Adrenal gland (tissue), 12 donors: ENCODE data around the gene SPPL3. TPM values are rescaled to one million over a fixed set of nuclear protein-coding genes. Genes with fewer than 3 reads are reported as not detected.

Experiments used
- DNase-seq, 7 donors: peaks; one replicate each; pipeline ENCODE4 v3.0.0-alpha.2; 2019 to 2020
- H3K27ac ChIP-seq, 5 donors: fragments of 200-600 bp; sonication (generic) in 4 of 5; 1 replicate in 3 of 5; 2 replicates in 2 of 5; pipeline versions ENCODE4 v1.5.1 to v1.8.0; 2016 to 2020; ENCODE audit warnings: mild to moderate bottlenecking in 1 of 5
- H3K27me3 ChIP-seq: fragments of 200-600 bp; 2 replicates; pipeline ENCODE4 v1.8.0; 2021
- H3K36me3 ChIP-seq, 2 donors: fragments of 200-600 bp; replicated peaks in 1 of 2; 1 replicate in 1 of 2; 2 replicates in 1 of 2; pipeline versions ENCODE4 v1.5.1 to v1.8.0; 2018 to 2022
- H3K4me1 ChIP-seq, 2 donors: fragments of 200-600 bp; replicated peaks in 1 of 2; 1 replicate in 1 of 2; 2 replicates in 1 of 2; pipeline versions ENCODE4 v1.5.1 to v1.8.0; 2018 to 2021
- H3K4me3 ChIP-seq, 4 donors: fragments of 200-600 bp; sonication (generic) in 3 of 4; one replicate each; pipeline ENCODE4 v1.5.1; 2016 to 2018
- H3K9me3 ChIP-seq, 3 donors: fragments of 200-600 bp; sonication (generic) in 1 of 3; replicated peaks in 1 of 3; 1 replicate in 2 of 3; 2 replicates in 1 of 3; pipeline versions ENCODE4 v1.5.1 to v1.8.0; 2016 to 2021
- CTCF ChIP-seq, 6 experiments: fragments of 450-650 bp in 4 of 6; fragments of 200-600 bp in 2 of 6; sonication (generic) in 1 of 6; IDR thresholded peaks; 1 replicate in 5 of 6; 2 replicates in 1 of 6; pipeline versions ENCODE4 v1.5.1 to v1.8.0; 2016 to 2021; ENCODE audit warnings: antibody characterized with exemption in 6 of 6, mild to moderate bottlenecking in 2 of 6, moderate library complexity in 1 of 6
- POLR2A ChIP-seq, 2 donors: fragments of 450-650 bp; IDR thresholded peaks; one replicate each; pipeline ENCODE4 v1.6.1; 2017; ENCODE audit warnings: antibody characterized with exemption in 2 of 2, mild to moderate bottlenecking in 2 of 2, moderate library complexity in 1 of 2
- WGBS, 4 donors: extraction: QIAGEN DNeasy Blood & Tissue Kit in 2 of 4; methylation state at CpG; one replicate each; pipeline versions ENCODE4 v1.1.5 to v1.1.7; 2013 to 2017; 5-methylcytosine and 5-hydroxymethylcytosine counted together
- intact Hi-C, 2 donors: fragments of 100-400 bp; cut with DNase I; formaldehyde crosslinking; loops; one replicate each; pipeline versions ENCODE4 v1.14.1 to v1.15.0; 2022 to 2023
- polyA plus RNA-seq, 3 donors: library from polyadenylated mRNA; stranded (reverse); fragments of 200-250 nt in 2 of 3; fragments of 350-450 nt in 1 of 3; fragmentation: Illumina TruSeq in 1 of 3; extraction: RNeasy Lipid Tissue Mini Kit (QIAGEN cat#74804) in 1 of 3; gene quantifications; one replicate each; pipeline ENCODE4 v1.2.3, GENCODE V29; 2013 to 2014
- total RNA-seq, 9 donors: library from RNA; depleted of rRNA in 4 of 9; stranded (reverse); fragments of >200 nt in 4 of 9; fragments of 120-200 nt in 1 of 9; fragmentation: NEBNext Ultra II Directional in 1 of 9; extraction: Animal tissue kit (Norgen Biotek cat#: 25700) in 1 of 9; gene quantifications; one replicate each; pipeline versions ENCODE4 v1.1.0 to v1.2.4, GENCODE V29; 2013 to 2023
- donor health status: healthy with polysubstance abuse.
- donor health status: Bipolar disorder and iron deficiency.
- donor health status: DM: yes; HTN: yes; CAD: no.
- donor health status: DM: no; HTN: no; CAD: no.
- donor health status: DM: no; HTN: no; CAD: no.
- donor health status: DM: yes; HTN: yes; CAD: no.

SPPL3 gene
- total and polyA plus RNA-seq, 12 donors, result 10.5 to 50.6 (median 21.3) TPM

GRCh38 chr12:120720987-120721801 is 183.0 kb downstream of the SPPL3 start:
- no peaks in the 10 kb centered on the region for H3K9me3 ChIP-seq
- H3K27ac ChIP-seq, result peak overlapping the region in 4 of 5 donors; percentile 48 to 91 (median 82)
- H3K27me3 ChIP-seq, result no peaks in the 10 kb centered on the region
- H3K4me3 ChIP-seq, result no peak overlapping the region
- intact Hi-C loops, result no loop called here
- DNase-seq, result no peak
- H3K4me1 ChIP-seq, result peaks cover 13 to 53% of the 10 kb centered on the region in 2 donors
- TF ChIP-seq POLR2A (IDR thresholded peaks at IDR 0.05) (no peak), CTCF (IDR thresholded peaks at IDR 0.05) (no peak)
- WGBS, 4 donors, result 55 to 66% (median 61%) methylated on average over 10 of the region's 10 CpGs
- peaks cover 0 to 82% of the 10 kb centered on the region in 2 donors for H3K36me3 ChIP-seq

- H3K4me3 ChIP-seq, result no peak overlapping the region
- peak; percentile 64 to 83 (median 81) for DNase-seq
- TF ChIP-seq POLR2A (IDR thresholded peaks at IDR 0.05) (peak in 1 of 2 donors; percentile 52), CTCF (IDR thresholded peaks at IDR 0.05) (no peak)
- peaks cover 0 to 90% of the 10 kb centered on the region in 2 donors for H3K36me3 ChIP-seq
- WGBS, 4 donors, result 50 to 61% (median 59%) methylated on average over 7 of the region's 7 CpGs
- peaks cover 12 to 56% of the 10 kb centered on the region in 2 donors for H3K4me1 ChIP-seq
- intact Hi-C loops, result no loop called here
- no peaks in the 10 kb centered on the region for H3K9me3 ChIP-seq
- peak overlapping the region in 4 of 5 donors; percentile 48 to 91 (median 82) for H3K27ac ChIP-seq
- H3K27me3 ChIP-seq, result no peaks in the 10 kb centered on the region
Observed at GRCh38 chr12:120720234-120720986, 183.7 kb downstream of the SPPL3 start.

DNA sequence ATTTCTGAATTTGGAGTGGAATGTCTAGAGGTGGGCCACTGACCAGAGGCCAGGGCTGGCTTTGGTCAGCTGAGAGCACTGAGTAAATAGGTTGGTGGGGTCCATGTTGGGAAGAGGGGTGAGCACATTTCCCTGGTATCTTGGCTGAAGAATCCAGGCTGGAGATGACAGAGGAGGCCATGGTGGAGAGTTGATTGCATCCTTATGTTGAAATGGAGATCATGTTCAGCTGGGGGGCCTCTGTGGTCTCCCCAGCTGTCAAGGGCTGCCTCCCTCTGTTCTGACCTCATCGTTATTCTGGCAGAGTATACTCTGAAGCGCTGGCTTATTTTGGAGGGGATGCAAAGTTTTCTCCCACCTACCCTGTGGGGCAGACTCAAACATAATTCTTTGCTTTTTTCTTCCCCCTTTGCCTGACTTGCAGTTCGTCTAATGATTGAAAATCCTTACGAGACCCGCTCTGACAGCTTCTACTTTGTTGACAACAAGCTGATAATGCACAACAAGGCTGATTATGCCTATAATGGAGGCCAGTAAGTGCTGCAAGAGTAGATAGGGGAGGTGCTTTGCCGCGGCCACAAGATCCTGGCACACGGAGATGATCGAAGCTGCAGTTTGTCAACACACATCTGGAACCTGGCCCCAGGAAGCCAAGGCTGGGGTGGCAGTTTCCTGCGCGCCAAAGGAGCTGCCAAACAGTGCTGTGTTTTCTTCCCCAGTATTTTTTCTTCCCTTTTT is 184.5 kb downstream of the SPPL3 start:
- intact Hi-C loops, result loop anchor here in 1 of 2 donors (10.0 kb wide), 1 partner anchor 135 kb away; the partner anchor contains the start of gene POP5
- peaks cover 0 to 96% of the 10 kb centered on the region in 2 donors for H3K36me3 ChIP-seq
- TF ChIP-seq CTCF (IDR thresholded peaks at IDR 0.05) (no peak), POLR2A (IDR thresholded peaks at IDR 0.05) (no peak)
- WGBS, 4 donors, result 56 to 77% (median 62%) methylated on average over 11 of the region's 11 CpGs
- H3K4me3 ChIP-seq, result no peak overlapping the region
- peak in 2 of 7 donors; percentile 37 to 57 for DNase-seq
- H3K27me3 ChIP-seq, result no peaks in the 10 kb centered on the region
- no peaks in the 10 kb centered on the region for H3K9me3 ChIP-seq
- peak overlapping the region in 4 of 5 donors; percentile 48 to 91 (median 82) for H3K27ac ChIP-seq
- peaks cover 12 to 49% of the 10 kb centered on the region in 2 donors for H3K4me1 ChIP-seq
